GM21526 (cell line): Measurements from ENCODE around the gene FGGY.

Experiments used
- ATAC-seq: cut with Tn5 transposase; IDR thresholded peaks from one replicate; pipeline ENCODE4 v1.9.1; 2021; ENCODE audit warnings: moderate library complexity; ENCODE audit not compliant: unreplicated experiment, low FRiP score

Gene FGGY

GRCh38 chr1:59771361-59771760 is 474.5 kb downstream of the FGGY start:
- no peak for ATAC-seq

- no peak for ATAC-seq
Measured at GRCh38 chr1:59775480-59775879, 478.6 kb downstream of the FGGY start.

- ATAC-seq, result no peak
Measured at GRCh38 chr1:59776960-59777852, 480.3 kb downstream of the FGGY start.

- ATAC-seq, result no peak
Measured at GRCh38 chr1:59779949-59780348, 483.1 kb downstream of the FGGY start.

- ATAC-seq, result no peak
Measured at GRCh38 chr1:59788825-59789224, 491.9 kb downstream of the FGGY start.

GRCh38 chr1:59798600-59798999 is 501.7 kb downstream of the FGGY start:
- no peak for ATAC-seq

- ATAC-seq, result no peak
Measured at GRCh38 chr1:59803458-59804038, 506.7 kb downstream of the FGGY start.

GRCh38 chr1:59804301-59804700 is 507.4 kb downstream of the FGGY start:
- no peak for ATAC-seq

GRCh38 chr1:59805554-59805953 is 508.7 kb downstream of the FGGY start:
- no peak for ATAC-seq
